Right lobe of liver (tissue), 6 donors: ENCODE data around the gene MYH10. TPM values are rescaled to one million over a fixed set of nuclear protein-coding genes. Genes with fewer than 3 reads are reported as not detected.

ENCODE experiments used
- ATAC-seq, 4 donors: fragments of 200-7000 bp; cut with Tn5 transposase; one replicate each; pipeline ENCODE4 v1.9.1; 2020; ENCODE audit warnings: mild to moderate bottlenecking in 4 of 4, moderate library complexity in 4 of 4
- DNase-seq, 3 donors: peaks; one replicate each; pipeline ENCODE4 v3.0.0-alpha.2; 2020
- H3K27ac ChIP-seq, 3 donors: fragments of 200-600 bp; one replicate each; pipeline ENCODE4 v1.8.0; 2022
- H3K27me3 ChIP-seq, 2 donors: fragments of 200-600 bp; one replicate each; pipeline ENCODE4 v1.8.0; 2022
- H3K36me3 ChIP-seq, 4 donors: fragments of 200-600 bp; sonication (generic) in 1 of 4; one replicate each; pipeline versions ENCODE4 v1.5.1 to v1.8.0; 2017 to 2022; ENCODE audit warnings: control low read depth in 1 of 4
- H3K4me1 ChIP-seq, 4 donors: fragments of 200-600 bp; sonication (generic) in 1 of 4; one replicate each; pipeline versions ENCODE4 v1.5.1 to v1.8.0; 2017 to 2022; ENCODE audit warnings: control low read depth in 1 of 4
- H3K4me3 ChIP-seq, 3 donors: fragments of 200-600 bp; one replicate each; pipeline ENCODE4 v1.8.0; 2022
- H3K9me3 ChIP-seq, 4 donors: fragments of 200-600 bp; sonication (generic) in 1 of 4; one replicate each; pipeline versions ENCODE4 v1.5.1 to v1.8.0; 2017 to 2022; ENCODE audit warnings: control low read depth in 1 of 4
- CTCF ChIP-seq, 4 donors: fragments of 200-600 bp in 3 of 4; fragments of 450-650 bp in 1 of 4; IDR thresholded peaks; one replicate each; pipeline versions ENCODE4 v1.5.1 to v1.8.0; 2016 to 2022; ENCODE audit warnings: antibody characterized with exemption in 4 of 4, mild to moderate bottlenecking in 2 of 4
- POLR2A ChIP-seq: fragments of 450-650 bp; IDR thresholded peaks from one replicate; pipeline ENCODE4 v1.6.1; 2017; ENCODE audit warnings: antibody characterized with exemption, mild to moderate bottlenecking
- WGBS: methylation state at CpG from one replicate; pipeline ENCODE4 v1.1.6; 2018; ENCODE audit warnings: low coverage, low lambda C conversion rate; ENCODE audit not compliant: insufficient coverage; ENCODE audit errors: missing lambda C conversion rate; 5-methylcytosine and 5-hydroxymethylcytosine counted together
- intact Hi-C, 2 donors: fragments of 100-400 bp; cut with DNase I; formaldehyde crosslinking; loops; one replicate each; pipeline versions ENCODE4 v1.11.2 to v1.14.1; 2022
- total RNA-seq, 6 experiments: library from RNA; depleted of rRNA in 2 of 6; stranded (reverse); fragments of >200 nt in 2 of 6; fragmentation: NEBNext Ultra II Directional in 3 of 6; extraction: Animal tissue kit (Norgen Biotek cat#: 25700) in 3 of 6; gene quantifications; one replicate each; pipeline versions ENCODE4 v1.1.0 to v1.2.4, GENCODE V29; 2016 to 2023
- donor health status: DM: no; HTN: yes; CAD: no.
- donor health status: DM: no; HTN: no; CAD: no.
- donor health status: DM: no; HTN: no; CAD: no.
- donor health status: DM: no; HTN: yes; CAD: no.
- donor health status: DM: no; HTN: yes; CAD: no.

MYH10 gene
- total RNA-seq, 6 experiments from 2014 or later: 19.8 to 32.9 (median 24.3) TPM

- H3K27ac ChIP-seq: no peak overlapping the region
Observed at GRCh38 chr17:8650119-8650499, 19.6 kb upstream of the MYH10 start.

GRCh38 chr17:8649157-8650118 is 18.9 kb upstream of the MYH10 start:
- DNase-seq (no peak), ATAC-seq (no peak)
- H3K27ac ChIP-seq: no peak overlapping the region

More at GRCh38 chr17:8650119-8650499, 19.6 kb upstream of the MYH10 start:
- Histone ChIP-seq H3K9me3 (no peaks in the 10 kb centered on the region), H3K27me3 (no peaks in the 10 kb centered on the region), H3K36me3 (no peaks in the 10 kb centered on the region), H3K4me1 (no peaks in the 10 kb centered on the region), H3K4me3 (no peak overlapping the region)
- intact Hi-C loops: no loop called here
- WGBS: 67% methylated on average over 1 of the region's 1 CpG
- no peak for TF ChIP-seq POLR2A
- no peak for TF ChIP-seq CTCF (IDR thresholded peaks at IDR 0.05)
- no peak for ATAC-seq
- no peak for DNase-seq

GRCh38 chr17:8647956-8648355 is 17.4 kb upstream of the MYH10 start:
- no peak for ATAC-seq
- no peak overlapping the region for H3K27ac ChIP-seq
- intact Hi-C loops: no loop called here

More at GRCh38 chr17:8649157-8650118, 18.9 kb upstream of the MYH10 start:
- no peaks in the 10 kb centered on the region for H3K27me3 ChIP-seq
- H3K4me3 ChIP-seq: no peak overlapping the region
- WGBS: 71% methylated on average over 13 of the region's 17 CpGs
- no peaks in the 10 kb centered on the region for H3K36me3 ChIP-seq
- TF ChIP-seq CTCF (IDR thresholded peaks at IDR 0.05) (no peak), POLR2A (no peak)
- H3K4me1 ChIP-seq: no peaks in the 10 kb centered on the region
- intact Hi-C loops: no loop called here
- H3K9me3 ChIP-seq: no peaks in the 10 kb centered on the region

GRCh38 chr17:8647202-8647601 is 16.7 kb upstream of the MYH10 start:
- no peak for TF ChIP-seq POLR2A
- TF ChIP-seq CTCF (IDR thresholded peaks at IDR 0.05): no peak
- H3K27me3 ChIP-seq: no peaks in the 10 kb centered on the region
- no peak overlapping the region for H3K27ac ChIP-seq
- WGBS: 85% methylated on average over 5 of the region's 7 CpGs
- H3K4me3 ChIP-seq: no peak overlapping the region
- H3K9me3 ChIP-seq: no peaks in the 10 kb centered on the region
- ATAC-seq (no peak), DNase-seq (no peak)
- intact Hi-C loops: no loop called here
- no peaks in the 10 kb centered on the region for H3K36me3 ChIP-seq
- H3K4me1 ChIP-seq: no peaks in the 10 kb centered on the region

More at GRCh38 chr17:8647956-8648355, 17.4 kb upstream of the MYH10 start:
- 83% methylated on average over 7 of the region's 7 CpGs for WGBS
- TF ChIP-seq POLR2A: no peak
- TF ChIP-seq CTCF (IDR thresholded peaks at IDR 0.05): no peak
- no peak overlapping the region for H3K4me3 ChIP-seq
- DNase-seq: no peak
- no peaks in the 10 kb centered on the region for H3K36me3 ChIP-seq
- no peaks in the 10 kb centered on the region for H3K27me3 ChIP-seq
- H3K9me3 ChIP-seq: no peaks in the 10 kb centered on the region
- H3K4me1 ChIP-seq: no peaks in the 10 kb centered on the region
